SK-N-SH (cell line): ENCODE results near the gene SYT7. TPM values are rescaled to one million over a fixed set of nuclear protein-coding genes. Genes with fewer than 3 reads are reported as not detected.

ENCODE experiments used
- CTCF ChIA-PET: fragments of 300-600, 350-600 bp; formaldehyde crosslinking; extraction: SDS; loops from one replicate; lab custom pipeline; 2021; lab: Yijun Ruan, JAX
- POLR2A ChIA-PET: fragments of 350-600 bp; sonication (Branson Sonifier 250); formaldehyde crosslinking; extraction: SDS; loops from one replicate; lab custom pipeline; 2020; ENCODE audit warnings: antibody characterized with exemption, inconsistent platforms; lab: Yijun Ruan, JAX
- DNase-seq: peaks from one replicate; pipeline ENCODE4 v3.0.0; 2012
- H2AFZ ChIP-seq: fragments of 200-600 bp; sonication (generic); 2 replicates; pipeline ENCODE4 v1.8.1; 2016; ENCODE audit warnings: antibody characterized with exemption, mild to moderate bottlenecking, low read depth
- H3F3A ChIP-seq: fragments of 200-600 bp; sonication (generic); replicated peaks from 2 replicates; pipeline ENCODE3; 2016; ENCODE audit warnings: antibody characterized with exemption, mild to moderate bottlenecking; ENCODE audit not compliant: insufficient read depth
- H3K27ac ChIP-seq, 2 experiments: fragments of 200-500 bp in 1 of 2; fragments of 200-600 bp in 1 of 2; sonication (Bioruptor generic) in 1 of 2; sonication (generic), shearing (Covaris generic) in 1 of 2; 2 replicates each; pipeline versions ENCODE4 v1.5.1 to v1.6.1; 2014 to 2016; ENCODE audit warnings: low read depth in 2 of 2, inconsistent platforms in 1 of 2, low read length in 1 of 2, mild to moderate bottlenecking in 1 of 2, mixed read lengths in 1 of 2
- H3K27me3 ChIP-seq: fragments of 200-600 bp; sonication (generic), shearing (Covaris generic); 2 replicates; pipeline ENCODE4 v1.6.1; 2016; ENCODE audit warnings: mixed run types; ENCODE audit not compliant: insufficient read depth
- H3K36me3 ChIP-seq, 2 experiments: fragments of 200-500 bp in 1 of 2; fragments of 200-600 bp in 1 of 2; sonication (Bioruptor generic) in 1 of 2; sonication (generic) in 1 of 2; replicated peaks in 1 of 2; 2 replicates each; pipeline versions ENCODE3 to v1.5.1; 2014 to 2016; ENCODE audit warnings: low read length in 1 of 2, mild to moderate bottlenecking in 1 of 2; ENCODE audit not compliant: insufficient read depth in 2 of 2, control insufficient read depth in 1 of 2
- H3K4me1 ChIP-seq, 2 experiments: fragments of 200-500 bp in 1 of 2; fragments of 200-600 bp in 1 of 2; sonication (Bioruptor generic) in 1 of 2; sonication (generic), shearing (Covaris generic) in 1 of 2; 2 replicates each; pipeline versions ENCODE4 v1.5.1 to v1.6.1; 2014 to 2016; ENCODE audit warnings: low read depth in 1 of 2, low read length in 1 of 2, mixed run types in 1 of 2; ENCODE audit not compliant: insufficient read depth in 2 of 2, control insufficient read depth in 1 of 2
- H3K4me2 ChIP-seq: fragments of 200-600 bp; sonication (generic), shearing (Covaris generic); 2 replicates; pipeline ENCODE4 v1.6.1; 2017; ENCODE audit warnings: mixed run types
- H3K4me3 ChIP-seq, 2 experiments: fragments of 200-500 bp in 1 of 2; fragments of 200-600 bp in 1 of 2; sonication (Bioruptor generic) in 1 of 2; sonication (generic), shearing (Covaris generic) in 1 of 2; 2 replicates each; pipeline versions ENCODE4 v1.5.1 to v1.8.1; 2014 to 2016; ENCODE audit warnings: low read depth in 2 of 2, inconsistent platforms in 1 of 2, low read length in 1 of 2, mild to moderate bottlenecking in 1 of 2, mixed read lengths in 1 of 2, moderate library complexity in 1 of 2
- H3K79me2 ChIP-seq: fragments of 200-600 bp; sonication (generic); 2 replicates; pipeline ENCODE4 v1.8.1; 2017; ENCODE audit warnings: mild to moderate bottlenecking; ENCODE audit not compliant: insufficient read depth
- H3K9ac ChIP-seq: fragments of 200-600 bp; sonication (generic); 2 replicates; pipeline ENCODE4 v1.6.1; 2017; ENCODE audit warnings: mixed run types
- H3K9me2 ChIP-seq: fragments of 200-600 bp; sonication (generic); 2 replicates; pipeline ENCODE4 v1.6.1; 2017; ENCODE audit warnings: mixed run types
- H3K9me3 ChIP-seq: fragments of 200-600 bp; sonication (generic); 2 replicates; pipeline ENCODE4 v1.6.1; 2017; ENCODE audit warnings: mixed run types, mild to moderate bottlenecking, moderate library complexity
- H4K20me1 ChIP-seq: fragments of 200-600 bp; sonication (generic); 2 replicates; pipeline ENCODE4 v1.6.1; 2017; ENCODE audit warnings: mild to moderate bottlenecking, mixed run types; ENCODE audit not compliant: insufficient read depth
- CHD2 ChIP-seq: fragments of 150-350 bp; IDR thresholded peaks from 2 replicates; pipeline ENCODE4 v1.6.1; 2018; ENCODE audit warnings: low read length; ENCODE audit not compliant: partially characterized antibody
- FOXJ3 ChIP-seq: sonication (generic); formaldehyde crosslinking; IDR thresholded peaks from 2 replicates; pipeline ENCODE4 v1.5.1; 2020; ENCODE audit warnings: mild to moderate bottlenecking, missing genetic modification reagents
- GABPA ChIP-seq: IDR thresholded peaks from 2 replicates; pipeline ENCODE4 v1.4.0; 2012; ENCODE audit warnings: low read depth, mild to moderate bottlenecking
- GATA2 ChIP-seq: sonication (generic); formaldehyde crosslinking; IDR thresholded peaks from 2 replicates; pipeline ENCODE4 v1.5.0; 2020; ENCODE audit warnings: mild to moderate bottlenecking, missing genetic modification reagents
- MXI1 ChIP-seq: IDR thresholded peaks from 2 replicates; pipeline ENCODE4 v1.6.1; 2012; ENCODE audit warnings: mild to moderate bottlenecking, low read depth, low read length, improper control_type of control experiment
- REST ChIP-seq: IDR thresholded peaks from 2 replicates; pipeline ENCODE4 v1.6.1; 2012; ENCODE audit warnings: mild to moderate bottlenecking, low read depth, low read length, moderate library complexity
- SIN3A ChIP-seq: IDR thresholded peaks from 2 replicates; pipeline ENCODE4 v1.6.1; 2012; ENCODE audit warnings: low read depth, mild to moderate bottlenecking, low read length, moderate library complexity, borderline replicate concordance
- TAF1 ChIP-seq: IDR thresholded peaks from 2 replicates; pipeline ENCODE4 v1.6.1; 2012; ENCODE audit warnings: low read depth, mild to moderate bottlenecking, low read length, moderate library complexity, borderline replicate concordance
- TEAD4 ChIP-seq: IDR thresholded peaks from 2 replicates; pipeline ENCODE4 v1.4.0; 2012; ENCODE audit warnings: mild to moderate bottlenecking, borderline replicate concordance; ENCODE audit not compliant: insufficient read depth
- ZBTB33 ChIP-seq: IDR thresholded peaks from 2 replicates; pipeline ENCODE4 v1.4.0; 2012; ENCODE audit warnings: low read depth, borderline replicate concordance
- WGBS: methylation state at CpG from one replicate; pipeline ENCODE4 v1.1.6; 2017; ENCODE audit warnings: low lambda C conversion rate; 5-methylcytosine and 5-hydroxymethylcytosine counted together
- polyA plus RNA-seq, 3 experiments: library from polyadenylated mRNA; depleted of rRNA; stranded (reverse); fragments of >200 nt; gene quantifications; 2 replicates each; pipeline ENCODE4 v1.2.3, GENCODE V29; 2012

SYT7 gene
- polyA plus RNA-seq, 1 of the 3 experiments (the other 2 are of a cell fraction): 1.1 TPM

- Histone ChIP-seq H3K4me3 (no peak overlapping the region), H3K4me1 (peaks cover 0 to 80% of the 10 kb centered on the region in 2 experiments; a peak in 2 of 4 replicates), H3K27me3 (no peaks in the 10 kb centered on the region), H3K9me3 (no peaks in the 10 kb centered on the region), H3F3A (no peaks in the 10 kb centered on the region), H3K79me2 (no peaks in the 10 kb centered on the region), H4K20me1 (no peaks in the 10 kb centered on the region), H3K9me2 (no peaks in the 10 kb centered on the region), H3K4me2 (no peak overlapping the region), H3K27ac (peak overlapping the region in 1 of 2 experiments; percentile 88; a peak in 2 of 4 replicates), H3K9ac (no peak overlapping the region), H2AFZ (no peak overlapping the region), H3K36me3 (no peaks in the 10 kb centered on the region)
- no peak for TF ChIP-seq TEAD4
- no peak for TF ChIP-seq FOXJ3 (CRISPR knock-in tag)
- TF ChIP-seq ZBTB33: no peak
- no peak for TF ChIP-seq GATA2
- TF ChIP-seq MXI1: no peak
- CTCF ChIA-PET: interaction anchor here (0.7 to 2.6 kb wide), 9 partner anchors 13 to 94 kb away, joined by 3 to 10 read pairs (median 5); partner anchors contain the start of gene LRRC10B
- POLR2A ChIA-PET: interaction anchor here (1.3 kb wide), 1 partner anchor 9 kb away, joined by 3 read pairs; no protein-coding TSS in a partner anchor
- no peak for DNase-seq
- 73% methylated on average over 14 of the region's 14 CpGs for WGBS
These were observed 41.0 kb downstream of the SYT7 start for GRCh38 chr11:61539831-61540357.

- H3K27me3 ChIP-seq: no peaks in the 10 kb centered on the region
These were observed 41.9 kb downstream of the SYT7 start for GRCh38 chr11:61539006-61539405.

More at GRCh38 chr11:61539006-61539405, 41.9 kb downstream of the SYT7 start:
- H4K20me1 ChIP-seq: no peaks in the 10 kb centered on the region
- peak overlapping the region in 1 of 2 experiments; percentile 94; a peak in 1 of 4 replicates for H3K27ac ChIP-seq
- 80% methylated on average over 8 of the region's 11 CpGs for WGBS
- H3F3A ChIP-seq: no peaks in the 10 kb centered on the region
- CTCF ChIA-PET: interaction anchor here (1.0 to 2.6 kb wide), 7 partner anchors 22 to 93 kb away, joined by 3 to 10 read pairs (median 6); partner anchors contain the start of gene LRRC10B
- no peak overlapping the region for H3K9ac ChIP-seq
- H3K9me2 ChIP-seq: no peaks in the 10 kb centered on the region
- H3K36me3 ChIP-seq: no peaks in the 10 kb centered on the region
- TF ChIP-seq GABPA: no peak
- no peak for TF ChIP-seq TAF1
- no peak for TF ChIP-seq FOXJ3 (CRISPR knock-in tag)
- TF ChIP-seq CHD2: no peak
- no peak for TF ChIP-seq REST
- no peak for TF ChIP-seq SIN3A
- no peaks in the 10 kb centered on the region for H3K79me2 ChIP-seq
- no peak overlapping the region for H2AFZ ChIP-seq
- DNase-seq: no peak
- no peak overlapping the region for H3K4me2 ChIP-seq
- H3K4me3 ChIP-seq: no peak overlapping the region
- POLR2A ChIA-PET: interaction anchor here (1.3 kb wide), 1 partner anchor 8 kb away, joined by 3 read pairs; no protein-coding TSS in a partner anchor
- no peaks in the 10 kb centered on the region for H3K9me3 ChIP-seq
- H3K4me1 ChIP-seq: peaks cover 0 to 88% of the 10 kb centered on the region in 2 experiments; a peak in 2 of 4 replicates
